K562 (cell line): ENCODE results near the gene CSPG5. TPM values are rescaled to one million over a fixed set of nuclear protein-coding genes. Genes with fewer than 3 reads are reported as not detected.

Experiments
- ATAC-seq: fragments of 200-7000 bp; cut with Tn5 transposase; 3 replicates; pipeline ENCODE4 v1.9.1; 2020; ENCODE audit warnings: moderate library complexity
- BruUV-seq: library from RNA; stranded (reverse); fragments of 400-500 nt; replicated peaks from 2 replicates; lab custom pipeline; 2021; lab: Mats Ljungman, UMichigan
- CTCF ChIA-PET: fragments of 300-600 bp; formaldehyde crosslinking; extraction: SDS; loops from one replicate; lab custom pipeline; 2021; ENCODE audit warnings: low intra/inter-chr PET ratio; lab: Yijun Ruan, JAX
- POLR2A ChIA-PET: fragments of 300-600, 350-650 bp; sonication (Branson Sonifier 250); formaldehyde crosslinking; extraction: SDS; loops from one replicate; lab custom pipeline; 2021; ENCODE audit warnings: antibody characterized with exemption, inconsistent platforms; lab: Yijun Ruan, JAX
- DNase-seq, 4 experiments: peaks; one replicate each; pipeline versions ENCODE4 v3.0.0 to v3.0.0-alpha.2; 2011 to 2018; ENCODE audit warnings: low spot score in 3 of 4, mixed read lengths in 3 of 4; ENCODE audit errors: extremely low read depth in 1 of 4
- FAIRE-seq: peaks from 2 replicates; lab custom pipeline; 2011; peaks lifted over from hg19 to GRCh38; lab: Jason Lieb, UNC
- H2AFZ ChIP-seq: 2 replicates; pipeline ENCODE4 v1.6.0; 2011; ENCODE audit warnings: low read depth, low read length, control low read depth, inconsistent platforms
- H3K27ac ChIP-seq: fragments of 200-600 bp; 3 replicates; pipeline ENCODE4 v1.8.0; 2011; ENCODE audit warnings: low read depth, mild to moderate bottlenecking, control low read depth, inconsistent platforms, low read length, moderate library complexity, mixed read lengths; ENCODE audit errors: extremely low read depth
- H3K27me3 ChIP-seq, 2 experiments: fragments of 300-600 bp in 1 of 2; 2 replicates in 1 of 2; 3 replicates in 1 of 2; pipeline versions ENCODE4 v1.6.0 to v1.8.0; 2011; ENCODE audit warnings: inconsistent platforms in 2 of 2, low read length in 2 of 2, mild to moderate bottlenecking in 1 of 2, mixed read lengths in 1 of 2, moderate library complexity in 1 of 2; ENCODE audit not compliant: control insufficient read depth in 2 of 2, insufficient read depth in 2 of 2
- H3K36me3 ChIP-seq: fragments of 300-600 bp; 3 replicates; pipeline ENCODE4 v1.8.0; 2011; ENCODE audit warnings: mild to moderate bottlenecking, low read length, inconsistent platforms; ENCODE audit not compliant: control insufficient read depth, insufficient read depth
- H3K4me1 ChIP-seq, 2 experiments: fragments of 200-600 bp in 1 of 2; replicated peaks in 1 of 2; 2 replicates in 1 of 2; 3 replicates in 1 of 2; pipeline versions ENCODE4 v1.5.1 to v1.8.0; 2011; ENCODE audit warnings: inconsistent platforms in 2 of 2, low read length in 2 of 2, mild to moderate bottlenecking in 1 of 2, mixed read lengths in 1 of 2, moderate library complexity in 1 of 2; ENCODE audit not compliant: control insufficient read depth in 2 of 2, insufficient read depth in 2 of 2
- H3K4me2 ChIP-seq: 2 replicates; pipeline ENCODE4 v1.6.1; 2011; ENCODE audit warnings: low read length, control low read depth, inconsistent platforms, mixed read lengths; ENCODE audit not compliant: insufficient read depth
- H3K4me3 ChIP-seq: fragments of 200-600 bp; sonication (generic), shearing (Covaris generic); 2 replicates; pipeline ENCODE4 v1.5.1; 2016; ENCODE audit warnings: control low read depth, inconsistent platforms
- H3K79me2 ChIP-seq: fragments of 200-600 bp; 3 replicates; pipeline ENCODE4 v1.8.0; 2011; ENCODE audit warnings: low read length, inconsistent platforms; ENCODE audit not compliant: control insufficient read depth, insufficient read depth
- H3K9ac ChIP-seq, 2 experiments: 2 replicates each; pipeline versions ENCODE4 v1.6.0 to v1.6.1; 2011; ENCODE audit warnings: low read depth in 2 of 2, low read length in 2 of 2, control low read depth in 1 of 2, inconsistent platforms in 1 of 2, mild to moderate bottlenecking in 1 of 2, mixed read lengths in 1 of 2; ENCODE audit not compliant: insufficient read depth in 1 of 2
- H3K9me1 ChIP-seq: one replicate; pipeline ENCODE4 v1.6.0; 2011; ENCODE audit warnings: inconsistent platforms, mild to moderate bottlenecking, low read length, moderate library complexity; ENCODE audit not compliant: control insufficient read depth, insufficient read depth
- H3K9me3 ChIP-seq: replicated peaks from 2 replicates; pipeline ENCODE4 v1.5.1; 2011; ENCODE audit warnings: low read depth, low read length, inconsistent platforms; ENCODE audit not compliant: control insufficient read depth, insufficient read depth
- H4K20me1 ChIP-seq: replicated peaks from 2 replicates; pipeline ENCODE4 v1.6.1; 2011; ENCODE audit warnings: low read length, inconsistent platforms, mixed read lengths; ENCODE audit not compliant: control insufficient read depth, insufficient read depth
- CREM ChIP-seq: IDR thresholded peaks from 2 replicates; pipeline ENCODE4 v1.6.1; 2014; ENCODE audit warnings: antibody characterized with exemption, low read depth
- KLF16 ChIP-seq: IDR thresholded peaks from 2 replicates; pipeline ENCODE4 v1.6.1; 2016; ENCODE audit warnings: antibody characterized with exemption
- NCOA6 ChIP-seq: fragments of 450-650 bp; IDR thresholded peaks from 2 replicates; pipeline ENCODE4 v1.6.1; 2017; ENCODE audit warnings: mild to moderate bottlenecking
- NR1H2 ChIP-seq: sonication (generic); formaldehyde crosslinking; IDR thresholded peaks from 2 replicates; pipeline ENCODE4 v1.4.0; 2020; ENCODE audit warnings: mild to moderate bottlenecking, missing genetic modification reagents
- PCBP1 ChIP-seq: fragments of 200-400 bp; formaldehyde crosslinking; IDR thresholded peaks from 2 replicates; pipeline ENCODE4 v1.6.1; 2018; ENCODE audit warnings: mild to moderate bottlenecking, low read depth, low read length; ENCODE audit not compliant: poor library complexity, severe bottlenecking
- SIN3B ChIP-seq: fragments of 450-650 bp; IDR thresholded peaks from 2 replicates; pipeline ENCODE4 v1.6.1; 2017; ENCODE audit warnings: low read depth, mild to moderate bottlenecking, moderate library complexity
- TRIM28 ChIP-seq: fragments of 450-650 bp; IDR thresholded peaks from 2 replicates; pipeline ENCODE4 v1.6.1; 2017
- ZZZ3 ChIP-seq: fragments of 450-650 bp; IDR thresholded peaks from 2 replicates; pipeline ENCODE4 v1.6.1; 2016; ENCODE audit warnings: antibody characterized with exemption, mild to moderate bottlenecking, moderate library complexity
- WGBS: fragments of 100-300 bp; shearing (Covaris generic); methylation state at CpG from one replicate; pipeline ENCODE4 v1.1.6; 2016; ENCODE audit warnings: low coverage, mixed read lengths; ENCODE audit not compliant: insufficient coverage; ENCODE audit errors: missing lambda C conversion rate; 5-methylcytosine and 5-hydroxymethylcytosine counted together
- in situ Hi-C: fragments of 300-500 bp; cut with MboI; formaldehyde crosslinking; loops from 4 replicates; pipeline ENCODE4 v1.15.0; 2018; ENCODE audit warnings: inconsistent platforms, mixed read lengths
- intact Hi-C: fragments of 100-400 bp; cut with micrococcal nuclease; formaldehyde crosslinking; loops from 2 replicates; pipeline ENCODE4 v1.14.2; 2022
- polyA plus RNA-seq, 8 experiments: library from polyadenylated mRNA; depleted of rRNA in 4 of 8; stranded (reverse) in 5 of 8; unstranded in 3 of 8; fragments of >200 nt; fragmentation: Nextera tagmentation in 2 of 8; fragmentation: Illumina TruSeq in 1 of 8; extraction: Ambion mirVana in 2 of 8; extraction: Trizol in 1 of 8; gene quantifications; 2 replicates each; pipeline versions ENCODE4 v1.2.1 to v1.2.3, GENCODE V29; 2011 to 2014; ENCODE audit warnings: inconsistent platforms in 1 of 8, missing spikeins in 1 of 8
- total RNA-seq, 7 experiments: library from RNA; depleted of rRNA in 6 of 7; stranded (reverse); fragments of >200 nt in 6 of 7; fragmentation: Illumina TruSeq in 2 of 7; extraction: Trizol in 2 of 7; gene quantifications; 2 replicates each; pipeline versions ENCODE4 v1.2.1 to v1.2.3, GENCODE V29; 2011 to 2021; ENCODE audit warnings: low replicate concordance in 1 of 7

The CSPG5 gene
- total and polyA plus RNA-seq, 9 of the 15 experiments (the other 6 are each of a cell fraction or from before 2014, with no cell fraction given), result 0.06 to 3.3 (median 2.4) TPM

DNA sequence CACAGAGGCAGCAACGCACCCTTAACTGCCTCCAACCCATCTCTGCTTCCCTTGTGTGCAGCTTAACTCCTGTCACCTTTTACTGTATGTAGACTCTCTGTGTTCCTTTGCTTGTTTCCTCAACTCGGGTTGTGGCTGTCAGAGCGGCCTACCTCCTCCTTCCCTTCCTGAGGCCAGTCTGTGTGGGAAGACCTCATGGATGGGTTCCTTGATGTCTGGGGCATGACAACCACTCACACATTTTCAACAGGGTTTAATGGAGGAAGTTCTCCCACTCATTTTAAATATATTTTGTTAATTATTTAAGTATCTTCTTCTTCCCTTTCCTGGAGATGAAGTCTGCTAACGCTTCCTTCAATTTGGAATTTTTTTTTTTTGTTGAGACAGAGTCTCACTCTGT lies 1.8 kb upstream of the CSPG5 start:
- Histone ChIP-seq H4K20me1 (peaks cover 5% of the 10 kb centered on the region; the same call in 1 of the 2 replicates), H3K27ac (no peak overlapping the region), H3K36me3 (peaks cover 6% of the 10 kb centered on the region; the same call in 2 of the 3 replicates), H3K9ac (no peak overlapping the region), H3K9me1 (peaks cover 4% of the 10 kb centered on the region), H3K79me2 (no peaks in the 10 kb centered on the region), H2AFZ (no peak overlapping the region), H3K4me2 (no peak overlapping the region), H3K27me3 (peaks cover 0 to 5% of the 10 kb centered on the region in 2 experiments; a peak in 2 of 5 replicates), H3K9me3 (no peaks in the 10 kb centered on the region), H3K4me3 (no peak overlapping the region), H3K4me1 (peaks cover 3 to 28% of the 10 kb centered on the region in 2 experiments; a peak in 3 of 5 replicates)
- CTCF ChIA-PET, result no interaction called here
- DNase-seq (no peak), FAIRE-seq (no peak), ATAC-seq (no peak)
- no TSS peak for BruUV-seq
- intact Hi-C loops, result loop anchor here (5.0 kb wide), 1 partner anchor 207 kb away; no protein-coding TSS in a partner anchor
- 39% methylated on average over 4 of the region's 4 CpGs for WGBS
- POLR2A ChIA-PET, result interaction anchor here (0.6 kb wide), 1 partner anchor 331 kb away, joined by 5 read pairs; no protein-coding TSS in a partner anchor
- in situ Hi-C loops, result no loop called here
- TF ChIP-seq NR1H2 (CRISPR knock-in tag), result no peak
- TF ChIP-seq SIN3B, result no peak
- no peak for TF ChIP-seq KLF16
- TF ChIP-seq CREM, result no peak
- TF ChIP-seq NCOA6, result no peak
- no peak for TF ChIP-seq PCBP1
- TF ChIP-seq ZZZ3, result no peak
- no peak for TF ChIP-seq TRIM28
